GM23338 (cell line): Measurements from ENCODE around the gene KTI12. TPM values are rescaled to one million over a fixed set of nuclear protein-coding genes. Genes with fewer than 3 reads are reported as not detected.

Experiments used
- ATAC-seq: fragments of 200-7000 bp; cut with Tn5 transposase; 3 replicates; pipeline ENCODE4 v1.9.1; 2020
- DNase-seq: peaks from one replicate; pipeline ENCODE4 v3.0.0-alpha.2; 2015; ENCODE audit warnings: low spot score
- H2AFZ ChIP-seq: fragments of 200-600 bp; sonication (generic); 2 replicates; pipeline ENCODE4 v1.8.0; 2016; ENCODE audit warnings: antibody characterized with exemption, mild to moderate bottlenecking, moderate library complexity
- H3F3A ChIP-seq: fragments of 200-600 bp; sonication (generic); replicated peaks from 2 replicates; pipeline ENCODE4 v1.8.0; 2017; ENCODE audit warnings: antibody characterized with exemption, mixed run types, low read depth
- H3K27ac ChIP-seq: fragments of 200-600 bp; sonication (generic); 2 replicates; pipeline ENCODE4 v1.6.1; 2016; ENCODE audit warnings: low read depth
- H3K27me3 ChIP-seq: fragments of 200-600 bp; sonication (generic); 2 replicates; pipeline ENCODE4 v1.8.0; 2016; ENCODE audit warnings: mild to moderate bottlenecking, mixed run types, moderate library complexity; ENCODE audit not compliant: insufficient read depth
- H3K36me3 ChIP-seq: fragments of 200-600 bp; sonication (generic); 2 replicates; pipeline ENCODE4 v1.8.0; 2016; ENCODE audit warnings: mild to moderate bottlenecking; ENCODE audit not compliant: insufficient read depth
- H3K4me1 ChIP-seq: fragments of 200-600 bp; sonication (generic); 2 replicates; pipeline ENCODE4 v1.8.0; 2016; ENCODE audit warnings: mild to moderate bottlenecking, moderate library complexity; ENCODE audit not compliant: insufficient read depth
- H3K4me2 ChIP-seq: fragments of 200-600 bp; sonication (generic); 2 replicates; pipeline ENCODE4 v1.7.1; 2017; ENCODE audit warnings: mixed run types
- H3K4me3 ChIP-seq: fragments of 200-600 bp; sonication (generic); 2 replicates; pipeline ENCODE4 v1.6.1; 2016; ENCODE audit warnings: mixed run types
- H3K79me2 ChIP-seq: fragments of 200-600 bp; sonication (generic); replicated peaks from 2 replicates; pipeline ENCODE4 v1.8.0; 2017; ENCODE audit warnings: mild to moderate bottlenecking; ENCODE audit not compliant: insufficient read depth
- H3K9me2 ChIP-seq: fragments of 200-600 bp; sonication (generic); 2 replicates; pipeline ENCODE4 v1.8.0; 2017; ENCODE audit not compliant: insufficient read depth
- H4K20me1 ChIP-seq: fragments of 200-600 bp; sonication (generic); replicated peaks from 2 replicates; pipeline ENCODE4 v1.8.0; 2017; ENCODE audit warnings: mild to moderate bottlenecking; ENCODE audit not compliant: insufficient read depth
- H3K27ac Mint-ChIP-seq: 2 replicates; pipeline ENCODE4 v1.8.0; 2020; ENCODE audit warnings: inconsistent platforms, mild to moderate bottlenecking, moderate library complexity, mixed read lengths
- H3K27me3 Mint-ChIP-seq: 3 replicates; pipeline ENCODE4 v1.8.0; 2022; ENCODE audit warnings: low read depth, mild to moderate bottlenecking, moderate library complexity, mixed read lengths, inconsistent platforms; ENCODE audit not compliant: insufficient read depth, poor library complexity
- H3K36me3 Mint-ChIP-seq: 3 replicates; pipeline ENCODE4 v1.8.0; 2021; ENCODE audit warnings: low read depth, mild to moderate bottlenecking, inconsistent platforms, moderate library complexity, mixed read lengths
- H3K4me1 Mint-ChIP-seq: 3 replicates; pipeline ENCODE4 v1.8.0; 2020; ENCODE audit warnings: mild to moderate bottlenecking, inconsistent platforms, mixed read lengths
- H3K4me3 Mint-ChIP-seq: 3 replicates; pipeline ENCODE4 v1.8.0; 2021; ENCODE audit warnings: moderate library complexity, mild to moderate bottlenecking, inconsistent platforms, mixed read lengths
- H3K9me3 Mint-ChIP-seq: 3 replicates; pipeline ENCODE4 v1.8.0; 2020; ENCODE audit warnings: moderate library complexity, mild to moderate bottlenecking, inconsistent platforms, mixed read lengths
- ETS1 ChIP-seq: IDR thresholded peaks from 2 replicates; pipeline ENCODE4 v1.6.1; 2016; ENCODE audit warnings: antibody characterized with exemption
- EZH2phosphoT487 ChIP-seq: fragments of 200-600 bp; sonication (generic); IDR thresholded peaks from one replicate; pipeline ENCODE4 v1.8.1; 2018; ENCODE audit warnings: antibody characterized with exemption; ENCODE audit not compliant: unreplicated experiment
- NANOG ChIP-seq: IDR thresholded peaks from 2 replicates; pipeline ENCODE4 v1.6.1; 2016; ENCODE audit warnings: antibody characterized with exemption, borderline replicate concordance
- ZNF114 ChIP-seq: fragments of 250-450 bp; sonication (Bioruptor Pico); IDR thresholded peaks from 2 replicates; pipeline ENCODE4 v1.5.0; 2020; ENCODE audit warnings: mild to moderate bottlenecking, moderate library complexity
- ZNF331 ChIP-seq: fragments of 250-450 bp; sonication (Bioruptor Pico); IDR thresholded peaks from 2 replicates; pipeline ENCODE4 v1.5.0; 2020; ENCODE audit warnings: low read depth, mild to moderate bottlenecking, moderate library complexity
- ZNF462 ChIP-seq: fragments of 250-450 bp; sonication (Bioruptor Pico); IDR thresholded peaks from 2 replicates; pipeline ENCODE4 v1.5.0; 2020; ENCODE audit warnings: mild to moderate bottlenecking, moderate library complexity
- polyA plus RNA-seq: library from polyadenylated mRNA; unstranded; fragments of >200 nt; fragmentation: Nextera tagmentation; extraction: Ambion mirVana; gene quantifications from 2 replicates; pipeline ENCODE4 v1.2.1, GENCODE V29; 2016
- total RNA-seq: library from RNA; depleted of rRNA; stranded (reverse); fragments of >200 nt; shearing (Covaris generic); gene quantifications from 2 replicates; pipeline ENCODE4 v1.2.3, GENCODE V29; 2014

Gene KTI12
- total and polyA plus RNA-seq, 2 experiments from 2014 or later = 8.7 to 13.0 TPM

- TF ChIP-seq ZNF114 (CRISPR knock-in tag) = no peak
- no peak for TF ChIP-seq ZNF331
- no peak for TF ChIP-seq ZNF462 (CRISPR knock-in tag)
- no peak for TF ChIP-seq EZH2phosphoT487
- no peak for TF ChIP-seq ETS1
- Mint-ChIP-seq H3K36me3 (peaks cover 82% of the 10 kb centered on the region), H3K4me3 (no peak overlapping the region), H3K27ac (peak overlapping the region; percentile 26; the same call in 1 of the 2 replicates), H3K4me1 (peaks cover 7% of the 10 kb centered on the region), H3K9me3 (no peaks in the 10 kb centered on the region), H3K27me3 (peaks cover 2% of the 10 kb centered on the region)
- Histone ChIP-seq H3K79me2 (peaks cover 86% of the 10 kb centered on the region), H2AFZ (no peak overlapping the region), H3K27me3 (no peaks in the 10 kb centered on the region), H3K4me3 (no peak overlapping the region), H3K36me3 (peaks cover 65% of the 10 kb centered on the region), H3K4me1 (peaks cover 2% of the 10 kb centered on the region; the same call in 1 of the 2 replicates), H3K4me2 (no peak overlapping the region), H3K9me2 (no peaks in the 10 kb centered on the region), H3K27ac (no peak overlapping the region), H3F3A (no peaks in the 10 kb centered on the region), H4K20me1 (peaks cover 26% of the 10 kb centered on the region)
- ATAC-seq (no peak), DNase-seq (no peak)
Observed at GRCh38 chr1:52063192-52063591, 29.6 kb upstream of the KTI12 start.

- Mint-ChIP-seq H3K4me1 (peaks cover 17% of the 10 kb centered on the region), H3K9me3 (no peaks in the 10 kb centered on the region), H3K27me3 (peaks cover 5% of the 10 kb centered on the region), H3K4me3 (no peak overlapping the region), H3K36me3 (peaks cover 70% of the 10 kb centered on the region), H3K27ac (no peak overlapping the region)
- DNase-seq (no peak), ATAC-seq (no peak)
- Histone ChIP-seq H3F3A (no peaks in the 10 kb centered on the region), H4K20me1 (peaks cover 26% of the 10 kb centered on the region), H2AFZ (no peak overlapping the region), H3K9me2 (no peaks in the 10 kb centered on the region), H3K4me3 (no peak overlapping the region), H3K27ac (peak overlapping the region; percentile 15; the same call in 1 of the 2 replicates), H3K79me2 (peaks cover 84% of the 10 kb centered on the region), H3K27me3 (no peaks in the 10 kb centered on the region), H3K4me1 (peaks cover 14% of the 10 kb centered on the region), H3K4me2 (no peak overlapping the region), H3K36me3 (peaks cover 49% of the 10 kb centered on the region)
- TF ChIP-seq NANOG (no peak), ZNF462 (CRISPR knock-in tag) (no peak)
Observed at GRCh38 chr1:52060822-52061221, 27.2 kb upstream of the KTI12 start.
